Measurements from ENCODE around the gene NDUFS2.

The NDUFS2 gene

GRCh38 chr1:161216945-161217712 lies 15.0 kb downstream of the NDUFS2 start:
- H3K27ac ChIP-seq: no peak overlapping the region
- TF ChIP-seq CTCF (conservative IDR thresholded peaks at IDR 0.05): no peak

GRCh38 chr1:161217831-161218230 lies 15.7 kb downstream of the NDUFS2 start:
- H3K27ac ChIP-seq: no peak overlapping the region
- no peak for TF ChIP-seq CTCF (conservative IDR thresholded peaks at IDR 0.05)

GRCh38 chr1:161218301-161219077 lies 16.3 kb downstream of the NDUFS2 start:
- TF ChIP-seq CTCF (conservative IDR thresholded peaks at IDR 0.05): no peak
- H3K27ac ChIP-seq: no peak overlapping the region

GRCh38 chr1:161219078-161219892 lies 17.1 kb downstream of the NDUFS2 start:
- H3K27ac ChIP-seq: no peak overlapping the region
- TF ChIP-seq CTCF (conservative IDR thresholded peaks at IDR 0.05): no peak

GRCh38 chr1:161220002-161220401 lies 17.8 kb downstream of the NDUFS2 start:
- TF ChIP-seq CTCF (conservative IDR thresholded peaks at IDR 0.05): no peak
- no peak overlapping the region for H3K27ac ChIP-seq

- no peak for TF ChIP-seq CTCF (conservative IDR thresholded peaks at IDR 0.05)
- H3K27ac ChIP-seq: no peak overlapping the region
Observed at GRCh38 chr1:161222175-161223019, 20.2 kb downstream of the NDUFS2 start.
